IMR-90 (cell line): ENCODE measurements around the gene IBSP. TPM values are rescaled to one million over a fixed set of nuclear protein-coding genes. Genes with fewer than 3 reads are reported as not detected.

ENCODE experiments used
- ATAC-seq: fragments of 200-7000 bp; cut with Tn5 transposase; 2 replicates; pipeline ENCODE4 v1.9.1; 2020; ENCODE audit warnings: low read depth, mild to moderate bottlenecking, moderate library complexity
- BruUV-seq: library from RNA; stranded (reverse); fragments of 400-500 nt; replicated peaks from 2 replicates; lab custom pipeline; 2021; lab: Mats Ljungman, UMichigan
- CTCF ChIA-PET: fragments of 300-600 bp; formaldehyde crosslinking; extraction: SDS; loops from one replicate; lab custom pipeline; 2021; ENCODE audit warnings: antibody characterized with exemption; lab: Yijun Ruan, JAX
- POLR2A ChIA-PET: fragments of 300-600 bp; sonication (Branson Sonifier 250); formaldehyde crosslinking; loops from one replicate; lab custom pipeline; 2022; ENCODE audit warnings: antibody characterized with exemption; ENCODE audit not compliant: unreplicated experiment; lab: Charles Lee
- DNase-seq: peaks from one replicate; pipeline ENCODE4 v3.0.0; 2013
- H2AFZ ChIP-seq: replicated peaks from 2 replicates; pipeline ENCODE3; 2013; ENCODE audit warnings: low read length, mild to moderate bottlenecking; ENCODE audit not compliant: poor library complexity
- H2AK5ac ChIP-seq: 2 replicates; pipeline ENCODE4 v1.6.1; 2013; ENCODE audit warnings: low read depth, low read length, inconsistent platforms
- H2AK9ac ChIP-seq: replicated peaks from 2 replicates; pipeline ENCODE3; 2013; ENCODE audit warnings: mild to moderate bottlenecking, low read depth, low read length, moderate library complexity; ENCODE audit not compliant: poor library complexity
- H2BK120ac ChIP-seq: 2 replicates; pipeline ENCODE4 v1.6.1; 2013; ENCODE audit warnings: low read depth, low read length, inconsistent platforms
- H2BK15ac ChIP-seq: 3 replicates; pipeline ENCODE4 v1.6.1; 2013; ENCODE audit warnings: low read depth, low read length, inconsistent platforms
- H2BK20ac ChIP-seq: 2 replicates; pipeline ENCODE4 v1.6.1; 2013; ENCODE audit warnings: low read depth, mild to moderate bottlenecking, inconsistent platforms, low read length, moderate library complexity
- H2BK5ac ChIP-seq: 2 replicates; pipeline ENCODE4 v1.6.1; 2013; ENCODE audit warnings: mild to moderate bottlenecking, low read depth, low read length, inconsistent platforms; ENCODE audit not compliant: poor library complexity, severe bottlenecking
- H3K14ac ChIP-seq: replicated peaks from 2 replicates; pipeline ENCODE4 v1.6.1; 2013; ENCODE audit warnings: low read depth, low read length, inconsistent platforms
- H3K18ac ChIP-seq: 2 replicates; pipeline ENCODE4 v1.6.1; 2013; ENCODE audit warnings: low read depth, low read length, control low read depth
- H3K23ac ChIP-seq: 2 replicates; pipeline ENCODE4 v1.6.1; 2013; ENCODE audit warnings: low read depth, low read length, inconsistent platforms
- H3K27ac ChIP-seq: 2 replicates; pipeline ENCODE4 v1.5.1; 2013; ENCODE audit warnings: mild to moderate bottlenecking, control low read depth, low read length; ENCODE audit not compliant: insufficient read depth
- H3K27me3 ChIP-seq: 2 replicates; pipeline ENCODE4 v1.6.1; 2013; ENCODE audit warnings: low read length; ENCODE audit not compliant: control insufficient read depth, insufficient read depth
- H3K36me3 ChIP-seq: 2 replicates; pipeline ENCODE4 v1.6.1; 2013; ENCODE audit warnings: low read length, mixed read lengths; ENCODE audit not compliant: control insufficient read depth, insufficient read depth
- H3K4ac ChIP-seq: 2 replicates; pipeline ENCODE4 v1.6.1; 2013; ENCODE audit warnings: low read depth, low read length, inconsistent platforms
- H3K4me1 ChIP-seq: 2 replicates; pipeline ENCODE4 v1.6.1; 2013; ENCODE audit warnings: low read length, mixed read lengths; ENCODE audit not compliant: control insufficient read depth, insufficient read depth
- H3K4me2 ChIP-seq: 2 replicates; pipeline ENCODE4 v1.6.1; 2013; ENCODE audit warnings: low read depth, mild to moderate bottlenecking, control low read depth, low read length, moderate library complexity
- H3K4me3 ChIP-seq: 2 replicates; pipeline ENCODE4 v1.5.1; 2013; ENCODE audit warnings: low read depth, mild to moderate bottlenecking, control low read depth, low read length, moderate library complexity; ENCODE audit not compliant: insufficient read depth
- H3K56ac ChIP-seq: 2 replicates; pipeline ENCODE4 v1.6.1; 2013; ENCODE audit warnings: low read length, inconsistent platforms; ENCODE audit not compliant: insufficient read depth; ENCODE audit errors: extremely low read depth
- H3K79me1 ChIP-seq, 2 experiments: 2 replicates each; pipeline ENCODE4 v1.6.1; 2013; ENCODE audit warnings: low read length in 2 of 2, inconsistent platforms in 1 of 2, low read depth in 1 of 2
- H3K9ac ChIP-seq: 2 replicates; pipeline ENCODE4 v1.6.1; 2013; ENCODE audit warnings: low read depth, low read length, control low read depth
- H3K9me1 ChIP-seq: 2 replicates; pipeline ENCODE4 v1.6.1; 2013; ENCODE audit warnings: low read length, inconsistent platforms; ENCODE audit not compliant: insufficient read depth
- H3K9me3 ChIP-seq: 2 replicates; pipeline ENCODE4 v1.6.1; 2013; ENCODE audit warnings: low read length; ENCODE audit not compliant: control insufficient read depth, insufficient read depth
- H4K20me1 ChIP-seq: 2 replicates; pipeline ENCODE4 v1.6.1; 2013; ENCODE audit warnings: low read length, inconsistent platforms; ENCODE audit not compliant: insufficient read depth
- H4K5ac ChIP-seq: 2 replicates; pipeline ENCODE4 v1.6.1; 2013; ENCODE audit warnings: mild to moderate bottlenecking, low read depth, low read length, control low read depth
- H4K8ac ChIP-seq, 2 experiments: 2 replicates each; pipeline ENCODE4 v1.6.1; 2013; ENCODE audit warnings: low read depth in 2 of 2, low read length in 2 of 2, control low read depth in 1 of 2, inconsistent platforms in 1 of 2
- H4K91ac ChIP-seq: 2 replicates; pipeline ENCODE4 v1.6.1; 2013; ENCODE audit warnings: low read depth, low read length, inconsistent platforms; ENCODE audit not compliant: insufficient read depth
- BHLHE40 ChIP-seq: fragments of 150-350 bp; IDR thresholded peaks from 2 replicates; pipeline ENCODE4 v1.6.1; 2016; ENCODE audit warnings: mild to moderate bottlenecking, low read depth, low read length
- CEBPB ChIP-seq: IDR thresholded peaks from 2 replicates; pipeline ENCODE4 v1.6.1; 2012; ENCODE audit warnings: low read depth, low read length, improper control_type of control experiment
- CHD1 ChIP-seq: IDR thresholded peaks from 2 replicates; pipeline ENCODE4 v1.6.1; 2012; ENCODE audit warnings: low read depth, low read length, improper control_type of control experiment
- CTCF ChIP-seq: conservative IDR thresholded peaks from 2 replicates; pipeline ENCODE4 v1.5.1; 2012; ENCODE audit warnings: mild to moderate bottlenecking, low read depth, low read length, improper control_type of control experiment
- FOS ChIP-seq: fragments of 150-350 bp; IDR thresholded peaks from 2 replicates; pipeline ENCODE4 v1.6.1; 2016; ENCODE audit warnings: low read depth, low read length
- MAZ ChIP-seq: IDR thresholded peaks from 2 replicates; pipeline ENCODE4 v1.6.1; 2012; ENCODE audit warnings: low read depth, mild to moderate bottlenecking, low read length, improper control_type of control experiment, moderate library complexity, borderline replicate concordance
- MXI1 ChIP-seq: IDR thresholded peaks from 2 replicates; pipeline ENCODE4 v1.6.1; 2012; ENCODE audit warnings: low read depth, mild to moderate bottlenecking, low read length, moderate library complexity, borderline replicate concordance
- NFE2L2 ChIP-seq: fragments of 150-350 bp; IDR thresholded peaks from 2 replicates; pipeline ENCODE4 v1.6.1; 2016; ENCODE audit warnings: low read depth, mild to moderate bottlenecking, low read length
- POLR2A ChIP-seq: IDR thresholded peaks from 2 replicates; pipeline ENCODE4 v1.6.1; 2012; ENCODE audit warnings: mild to moderate bottlenecking, low read depth, low read length
- RAD21 ChIP-seq: IDR thresholded peaks from 2 replicates; pipeline ENCODE4 v1.6.1; 2012; ENCODE audit warnings: low read length, improper control_type of control experiment
- RCOR1 ChIP-seq: IDR thresholded peaks from 2 replicates; pipeline ENCODE4 v1.6.1; 2012; ENCODE audit warnings: mild to moderate bottlenecking, low read length, improper control_type of control experiment; ENCODE audit not compliant: insufficient replicate concordance
- SMC3 ChIP-seq: fragments of 150-350 bp; IDR thresholded peaks from 2 replicates; pipeline ENCODE4 v1.6.1; 2016; ENCODE audit warnings: low read depth, mild to moderate bottlenecking, antibody characterized with exemption, low read length, moderate library complexity
- USF2 ChIP-seq: fragments of 150-350 bp; IDR thresholded peaks from 2 replicates; pipeline ENCODE4 v1.6.1; 2017; ENCODE audit warnings: mild to moderate bottlenecking, antibody characterized with exemption, low read length, low read depth
- WGBS, 2 experiments: methylation state at CpG; one replicate each; pipeline versions ENCODE4 v1.1.5 to v1.1.7; 2013; ENCODE audit warnings: missing lambda C conversion rate in 2 of 2; ENCODE audit not compliant: insufficient read length in 1 of 2; ENCODE audit errors: extremely low coverage in 2 of 2; 5-methylcytosine and 5-hydroxymethylcytosine counted together
- dilution Hi-C: fragments of 300-500 bp; cut with HindIII; formaldehyde crosslinking; loops from one replicate; pipeline ENCODE4 v1.14.3; 2018; ENCODE audit warnings: low sequenced_read_pairs; ENCODE audit not compliant: unreplicated experiment
- in situ Hi-C: fragments of 300-500 bp; cut with MboI; formaldehyde crosslinking; loops from 3 replicates; pipeline ENCODE4 v1.14.3; 2019; ENCODE audit warnings: low sequenced_read_pairs, inconsistent platforms, mixed read lengths
- intact Hi-C: fragments of 100-400 bp; cut with micrococcal nuclease; formaldehyde crosslinking; loops from 2 replicates; pipeline ENCODE4 v1.10.0; 2022
- polyA plus RNA-seq, 3 experiments: library from polyadenylated mRNA; depleted of rRNA; stranded (reverse); fragments of >200 nt; gene quantifications; 2 replicates each; pipeline ENCODE4 v1.2.3, GENCODE V29; 2012; ENCODE audit warnings: low replicate concordance in 1 of 3
- total RNA-seq: library from RNA; depleted of rRNA; stranded (reverse); fragments of >200 nt; gene quantifications from 2 replicates; pipeline ENCODE4 v1.2.3, GENCODE V29; 2012

The IBSP gene
- total and polyA plus RNA-seq, 2 of the 4 experiments (the other 2 are of a cell fraction): not detected

GRCh38 chr4:87857789-87858188 is 58.4 kb downstream of the IBSP start:
- TF ChIP-seq MAZ (no peak), RCOR1 (no peak), POLR2A (no peak), CEBPB (no peak), USF2 (no peak), RAD21 (no peak), CTCF (no peak), CHD1 (no peak), FOS (no peak), MXI1 (no peak), NFE2L2 (no peak), BHLHE40 (no peak), SMC3 (no peak)
- no peak overlapping the region for H4K8ac ChIP-seq
- H4K20me1 ChIP-seq: no peaks in the 10 kb centered on the region
- H2AK5ac ChIP-seq: no peak overlapping the region
- no peak overlapping the region for H2BK20ac ChIP-seq
- no peaks in the 10 kb centered on the region for H3K4me1 ChIP-seq
- H3K36me3 ChIP-seq: no peaks in the 10 kb centered on the region
- H3K4ac ChIP-seq: no peak overlapping the region
- H2BK15ac ChIP-seq: no peak overlapping the region
- WGBS, 2 experiments: 69% methylated on average over 3 of the region's 5 CpGs; no CpG with 5 or more reads in 1 of the 2 experiments
- H3K27me3 ChIP-seq: peaks cover 6% of the 10 kb centered on the region
- CTCF ChIA-PET: interaction anchor here (0.8 kb wide), 1 partner anchor 354 kb away, joined by 3 read pairs; no protein-coding TSS in a partner anchor
- no peak overlapping the region for H3K14ac ChIP-seq
- no peaks in the 10 kb centered on the region for H3K79me1 ChIP-seq
- no peak for ATAC-seq
- in situ Hi-C loops (loop anchor here (5.0 to 10.0 kb wide), 2 partner anchors 117 to 355 kb away; partner anchors contain the start of gene SPP1), intact Hi-C loops (loop anchor here (10.0 kb wide), 1 partner anchor 177 kb away; no protein-coding TSS in a partner anchor), dilution Hi-C loops (no loop called here)
- no TSS peak for BruUV-seq
- POLR2A ChIA-PET: no interaction called here
- H4K5ac ChIP-seq: no peak overlapping the region
- H2AK9ac ChIP-seq: no peak overlapping the region
- H4K91ac ChIP-seq: no peak overlapping the region
- no peak overlapping the region for H2BK5ac ChIP-seq
- H3K9me1 ChIP-seq: no peaks in the 10 kb centered on the region
- no peak overlapping the region for H3K4me2 ChIP-seq
- no peak overlapping the region for H2BK120ac ChIP-seq
- no peak overlapping the region for H3K56ac ChIP-seq
- H3K9ac ChIP-seq: no peak overlapping the region
- no peak overlapping the region for H3K27ac ChIP-seq
- H3K4me3 ChIP-seq: no peak overlapping the region
- H2AFZ ChIP-seq: no peak overlapping the region
- no peak overlapping the region for H3K23ac ChIP-seq
- no peak overlapping the region for H3K18ac ChIP-seq
- DNase-seq: no peak
- no peaks in the 10 kb centered on the region for H3K9me3 ChIP-seq
